H1 (cell line): ENCODE data around the gene ADGB. TPM values are rescaled to one million over a fixed set of nuclear protein-coding genes. Genes with fewer than 3 reads are reported as not detected.

ENCODE experiments used
- CTCF ChIA-PET: fragments of 300-600 bp; sonication (Branson Sonifier 250); formaldehyde crosslinking; loops from one replicate; lab custom pipeline; 2021; ENCODE audit not compliant: partially characterized antibody; lab: Charles Lee
- POLR2A ChIA-PET: fragments of 300-600 bp; sonication (Branson Sonifier 250); formaldehyde crosslinking; loops from one replicate; lab custom pipeline; 2021; ENCODE audit warnings: inconsistent platforms; ENCODE audit not compliant: partially characterized antibody; lab: Charles Lee
- DNase-seq, 2 experiments: peaks; one replicate each; pipeline versions ENCODE4 v3.0.0 to v3.0.0-alpha.2; 2010 to 2022; ENCODE audit warnings: low spot score in 2 of 2, low read depth in 1 of 2, mixed read lengths in 1 of 2
- FAIRE-seq: peaks from 2 replicates; lab custom pipeline; 2011; peaks lifted over from hg19 to GRCh38; lab: Jason Lieb, UNC
- H2AFZ ChIP-seq: 2 replicates; pipeline ENCODE4 v1.8.1; 2012; ENCODE audit warnings: low read length, inconsistent platforms
- H2AK5ac ChIP-seq: 2 replicates; pipeline ENCODE4 v1.6.1; 2013; ENCODE audit warnings: low read depth, low read length
- H2BK120ac ChIP-seq: replicated peaks from 2 replicates; pipeline ENCODE3; 2013; ENCODE audit warnings: low read depth, low read length, inconsistent platforms
- H2BK12ac ChIP-seq: 2 replicates; pipeline ENCODE4 v1.6.1; 2013; ENCODE audit warnings: low read depth, low read length
- H2BK15ac ChIP-seq: 2 replicates; pipeline ENCODE4 v1.6.1; 2013; ENCODE audit warnings: low read length
- H2BK20ac ChIP-seq: 2 replicates; pipeline ENCODE4 v1.6.1; 2013; ENCODE audit warnings: low read length
- H2BK5ac ChIP-seq: 2 replicates; pipeline ENCODE4 v1.6.1; 2013; ENCODE audit warnings: low read depth, low read length
- H3K14ac ChIP-seq: 2 replicates; pipeline ENCODE4 v1.6.1; 2013; ENCODE audit warnings: inconsistent platforms; ENCODE audit not compliant: insufficient read length
- H3K18ac ChIP-seq: 2 replicates; pipeline ENCODE4 v1.6.1; 2013; ENCODE audit warnings: low read length; ENCODE audit errors: extremely low read depth
- H3K23ac ChIP-seq: 2 replicates; pipeline ENCODE4 v1.6.1; 2013; ENCODE audit warnings: inconsistent platforms; ENCODE audit not compliant: insufficient read length
- H3K23me2 ChIP-seq: 2 replicates; pipeline ENCODE4 v1.6.1; 2013; ENCODE audit warnings: low read depth, low read length
- H3K27ac ChIP-seq: 2 replicates; pipeline ENCODE4 v1.6.1; 2011; ENCODE audit warnings: low read depth, low read length, inconsistent platforms
- H3K27me3 ChIP-seq, 4 experiments: replicated peaks in 1 of 4; 1 replicate in 1 of 4; 2 replicates in 3 of 4; pipeline versions ENCODE4 v1.6.1 to v1.8.1; 2011 to 2013; ENCODE audit warnings: low read length in 3 of 4, mild to moderate bottlenecking in 3 of 4, inconsistent platforms in 2 of 4, mixed read lengths in 2 of 4, moderate library complexity in 1 of 4; ENCODE audit not compliant: control insufficient read depth in 3 of 4, insufficient read depth in 3 of 4; ENCODE audit errors: extremely low read depth in 1 of 4
- H3K36me3 ChIP-seq, 4 experiments: 2 replicates each; pipeline versions ENCODE4 v1.6.1 to v1.8.1; 2011 to 2013; ENCODE audit warnings: mild to moderate bottlenecking in 4 of 4, low read length in 3 of 4, moderate library complexity in 2 of 4, control low read depth in 1 of 4, inconsistent platforms in 1 of 4; ENCODE audit not compliant: insufficient read depth in 4 of 4, control insufficient read depth in 2 of 4
- H3K4ac ChIP-seq: replicated peaks from 2 replicates; pipeline ENCODE3; 2013; ENCODE audit warnings: low read length, low read depth, mixed read lengths, inconsistent platforms; ENCODE audit not compliant: insufficient read length
- H3K4me1 ChIP-seq, 4 experiments: replicated peaks in 1 of 4; 1 replicate in 1 of 4; 2 replicates in 3 of 4; pipeline versions ENCODE4 v1.6.1 to v1.8.1; 2011 to 2013; ENCODE audit warnings: low read length in 3 of 4, inconsistent platforms in 2 of 4, mixed read lengths in 1 of 4; ENCODE audit not compliant: insufficient read depth in 4 of 4, control insufficient read depth in 3 of 4
- H3K4me2 ChIP-seq, 2 experiments: 2 replicates each; pipeline versions ENCODE4 v1.6.1 to v1.8.1; 2011 to 2013; ENCODE audit warnings: low read depth in 2 of 2, low read length in 2 of 2, control low read depth in 1 of 2, inconsistent platforms in 1 of 2, mild to moderate bottlenecking in 1 of 2; ENCODE audit not compliant: insufficient read depth in 1 of 2
- H3K4me3 ChIP-seq, 4 experiments: fragments of 200-600, 300-600 bp in 1 of 4; sonication (generic), shearing (Covaris generic), sonication (Bioruptor Twin) in 1 of 4; 2 replicates each; pipeline versions ENCODE4 v1.5.1 to v1.8.1; 2011 to 2016; ENCODE audit warnings: low read length in 4 of 4, low read depth in 3 of 4, control low read depth in 2 of 4, inconsistent platforms in 2 of 4, mild to moderate bottlenecking in 2 of 4, mixed read lengths in 1 of 4, moderate library complexity in 1 of 4; ENCODE audit not compliant: insufficient read depth in 2 of 4; ENCODE audit errors: extremely low read depth in 1 of 4
- H3K56ac ChIP-seq: replicated peaks from 2 replicates; pipeline ENCODE3; 2013; ENCODE audit warnings: low read depth, mild to moderate bottlenecking, mixed read lengths, low read length, inconsistent platforms; ENCODE audit not compliant: insufficient read length
- H3K79me1 ChIP-seq: 2 replicates; pipeline ENCODE4 v1.6.1; 2013; ENCODE audit warnings: low read depth, low read length, control low read depth
- H3K79me2 ChIP-seq, 2 experiments: 2 replicates each; pipeline versions ENCODE4 v1.6.1 to v1.8.1; 2012 to 2013; ENCODE audit warnings: low read length in 2 of 2, mild to moderate bottlenecking in 2 of 2, inconsistent platforms in 1 of 2; ENCODE audit not compliant: insufficient read depth in 2 of 2, control insufficient read depth in 1 of 2
- H3K9ac ChIP-seq, 4 experiments: replicated peaks in 1 of 4; 1 replicate in 1 of 4; 2 replicates in 3 of 4; pipeline versions ENCODE4 v1.6.1 to v1.8.1; 2011 to 2013; ENCODE audit warnings: low read depth in 3 of 4, low read length in 3 of 4, control low read depth in 2 of 4, mild to moderate bottlenecking in 2 of 4, moderate library complexity in 2 of 4, inconsistent platforms in 1 of 4; ENCODE audit errors: extremely low read depth in 1 of 4
- H3K9me3 ChIP-seq, 2 experiments: 2 replicates each; pipeline versions ENCODE4 v1.6.1 to v1.8.1; 2012 to 2013; ENCODE audit warnings: mild to moderate bottlenecking in 2 of 2, moderate library complexity in 2 of 2, control low read depth in 1 of 2, inconsistent platforms in 1 of 2, low read depth in 1 of 2, low read length in 1 of 2, mixed read lengths in 1 of 2; ENCODE audit not compliant: insufficient read depth in 2 of 2
- H4K20me1 ChIP-seq, 2 experiments: replicated peaks in 1 of 2; 2 replicates each; pipeline versions ENCODE3 to v1.8.1; 2011 to 2013; ENCODE audit warnings: inconsistent platforms in 2 of 2, low read length in 2 of 2, mild to moderate bottlenecking in 1 of 2; ENCODE audit not compliant: insufficient read depth in 2 of 2, control insufficient read depth in 1 of 2
- H4K5ac ChIP-seq: 2 replicates; pipeline ENCODE4 v1.6.1; 2013; ENCODE audit warnings: low read length, low read depth, mixed read lengths, inconsistent platforms; ENCODE audit not compliant: insufficient read length
- H4K8ac ChIP-seq: 2 replicates; pipeline ENCODE4 v1.8.0; 2013; ENCODE audit warnings: mild to moderate bottlenecking, moderate library complexity, low read length, inconsistent platforms; ENCODE audit not compliant: insufficient read depth; ENCODE audit errors: extremely low read depth
- H4K91ac ChIP-seq: replicated peaks from 2 replicates; pipeline ENCODE3; 2013; ENCODE audit warnings: low read length, mixed read lengths, inconsistent platforms; ENCODE audit not compliant: insufficient read length
- ATF2 ChIP-seq: IDR thresholded peaks from 2 replicates; pipeline ENCODE4 v1.6.1; 2012; ENCODE audit warnings: low read length, inconsistent platforms
- BCL11A ChIP-seq, 2 experiments: IDR thresholded peaks; one replicate each; pipeline ENCODE4 v1.6.1; 2011; ENCODE audit warnings: low read depth in 2 of 2, low read length in 2 of 2, mild to moderate bottlenecking in 2 of 2
- BRCA1 ChIP-seq: IDR thresholded peaks from 2 replicates; pipeline ENCODE4 v1.6.1; 2012; ENCODE audit warnings: low read depth, low read length, improper control_type of control experiment
- JUND ChIP-seq: IDR thresholded peaks from 2 replicates; pipeline ENCODE4 v1.6.1; 2011; ENCODE audit warnings: mild to moderate bottlenecking, improper control_type of control experiment, low read length
- PHF8 ChIP-seq: fragments of 200-600 bp; sonication (generic); conservative IDR thresholded peaks from 2 replicates; pipeline ENCODE4 v1.7.1; 2012; ENCODE audit warnings: low read depth, mild to moderate bottlenecking, inconsistent platforms, low read length, moderate library complexity
- SIRT6 ChIP-seq: IDR thresholded peaks from one replicate; pipeline ENCODE4 v1.7.1; 2012; ENCODE audit warnings: low read length, inconsistent platforms
- SP4 ChIP-seq: IDR thresholded peaks from 2 replicates; pipeline ENCODE4 v1.6.1; 2012; ENCODE audit warnings: low read length, inconsistent platforms
- SRF ChIP-seq: IDR thresholded peaks from 2 replicates; pipeline ENCODE4 v1.6.1; 2011; ENCODE audit warnings: mild to moderate bottlenecking, low read depth, low read length, moderate library complexity
- SUZ12 ChIP-seq: fragments of 200-600 bp; sonication (generic); IDR thresholded peaks from 2 replicates; pipeline ENCODE4 v1.6.1; 2012; ENCODE audit warnings: mild to moderate bottlenecking, inconsistent platforms, low read length, moderate library complexity, mixed read lengths
- USF2 ChIP-seq: IDR thresholded peaks from 2 replicates; pipeline ENCODE4 v1.6.1; 2011; ENCODE audit warnings: low read length, improper control_type of control experiment
- WGBS, 2 experiments: shearing (Covaris generic) in 1 of 2; methylation state at CpG; one replicate each; pipeline versions ENCODE4 v1.1.6 to v1.1.7; 2013 to 2015; ENCODE audit warnings: low lambda C conversion rate in 2 of 2, mixed read lengths in 2 of 2, inconsistent platforms in 1 of 2, low coverage in 1 of 2, missing lambda C conversion rate in 1 of 2; ENCODE audit not compliant: insufficient replicate concordance in 2 of 2, insufficient coverage in 1 of 2, insufficient read length in 1 of 2; ENCODE audit errors: extremely low coverage in 1 of 2, missing lambda C conversion rate in 1 of 2; 5-methylcytosine and 5-hydroxymethylcytosine counted together
- polyA plus RNA-seq, 7 experiments: library from polyadenylated mRNA; depleted of rRNA in 3 of 7; stranded (reverse) in 5 of 7; unstranded in 2 of 7; fragments of >200 nt in 5 of 7; fragments of 200-250 nt in 2 of 7; gene quantifications; 1 replicate in 5 of 7; 2 replicates in 1 of 7; 4 replicates in 1 of 7; pipeline versions ENCODE4 v1.2.1 to v1.2.3, GENCODE V29; 2011 to 2013; ENCODE audit warnings: missing spikeins in 2 of 7, mixed read lengths in 2 of 7
- total RNA-seq: library from RNA; stranded (reverse); fragmentation: NEBNext Ultra II Directional; extraction: Animal tissue kit (Norgen Biotek cat#: 25700); gene quantifications from 2 replicates; pipeline ENCODE4 v1.2.1, GENCODE V29; 2021

The ADGB gene
- total and polyA plus RNA-seq, 2 of the 8 experiments (the other 6 are each of a cell fraction or from before 2014, with no cell fraction given) = not detected

DNA sequence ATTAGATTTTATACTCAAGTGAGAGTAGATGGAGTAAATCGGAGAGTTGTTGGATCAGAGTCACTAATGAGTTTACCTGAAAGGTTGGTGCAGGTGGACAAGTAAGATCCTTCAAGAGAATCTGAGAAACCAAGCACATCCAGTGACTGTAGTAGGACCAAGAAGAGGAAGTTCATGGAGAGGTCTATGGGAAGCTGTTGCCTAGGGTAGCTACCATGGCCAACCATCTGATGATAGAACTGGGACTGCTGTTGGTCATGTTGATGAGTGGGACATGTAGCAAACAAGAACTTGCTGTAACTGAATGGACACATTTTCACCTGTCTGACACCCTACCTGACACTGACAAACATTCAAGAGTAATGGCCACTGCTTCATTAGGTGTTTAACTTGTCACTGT is 11.3 kb upstream of the ADGB start:
- no peak overlapping the region for H3K9ac ChIP-seq
- FAIRE-seq (no peak), DNase-seq (no peak)
- H3K4ac ChIP-seq = no peak overlapping the region
- H3K9me3 ChIP-seq = no peaks in the 10 kb centered on the region
- H3K4me2 ChIP-seq = no peak overlapping the region
- H3K79me2 ChIP-seq = no peaks in the 10 kb centered on the region
- no peak overlapping the region for H4K8ac ChIP-seq
- H2AK5ac ChIP-seq = no peak overlapping the region
- H3K4me1 ChIP-seq = no peaks in the 10 kb centered on the region
- H3K4me3 ChIP-seq = no peak overlapping the region
- 88% methylated on average over 1 of the region's 1 CpG; no CpG with 5 or more reads in 1 of the 2 experiments for WGBS, 2 experiments
- H3K14ac ChIP-seq = no peak overlapping the region
- no peak overlapping the region for H3K27ac ChIP-seq
- H3K27me3 ChIP-seq = no peaks in the 10 kb centered on the region
- CTCF ChIA-PET = no interaction called here
- no peak for TF ChIP-seq JUND
- TF ChIP-seq BCL11A (IDR thresholded peaks at IDR 0.05; ENCODE audit: low read depth in 2 of 2, low read length in 2 of 2) = no peak
- no peak for TF ChIP-seq SP4
- TF ChIP-seq BRCA1 = no peak
- no peak for TF ChIP-seq ATF2
- no peak for TF ChIP-seq SIRT6
- TF ChIP-seq SUZ12 = no peak
- TF ChIP-seq PHF8 = no peak
- no peak for TF ChIP-seq SRF
- TF ChIP-seq USF2 = no peak
- H2BK5ac ChIP-seq = no peak overlapping the region
- H3K18ac ChIP-seq = no peak overlapping the region
- no peak overlapping the region for H2AFZ ChIP-seq
- no peaks in the 10 kb centered on the region for H3K79me1 ChIP-seq
- H2BK20ac ChIP-seq = no peak overlapping the region
- POLR2A ChIA-PET = no interaction called here
- no peak overlapping the region for H3K23ac ChIP-seq
- no peak overlapping the region for H4K5ac ChIP-seq
- H3K23me2 ChIP-seq = no peaks in the 10 kb centered on the region
- no peaks in the 10 kb centered on the region for H3K36me3 ChIP-seq
- no peaks in the 10 kb centered on the region for H4K20me1 ChIP-seq
- H4K91ac ChIP-seq = no peak overlapping the region
- no peak overlapping the region for H2BK120ac ChIP-seq
- H2BK15ac ChIP-seq = no peak overlapping the region
- no peak overlapping the region for H3K56ac ChIP-seq
- H2BK12ac ChIP-seq = no peak overlapping the region
